Smooth muscle cell (in vitro differentiated cells): ENCODE data around the gene TMEM17. TPM values are rescaled to one million over a fixed set of nuclear protein-coding genes. Genes with fewer than 3 reads are reported as not detected.

Experiments
- DNase-seq: peaks from one replicate; lab custom pipeline; 2025; ENCODE audit not compliant: unreplicated experiment; lab: John Stamatoyannopoulos, UW
- H2AFZ ChIP-seq: fragments of 200-600 bp; sonication (generic); 2 replicates; pipeline ENCODE4 v1.6.0; 2016; ENCODE audit warnings: antibody characterized with exemption, low read depth, mild to moderate bottlenecking
- H3F3A ChIP-seq: fragments of 200-600 bp; sonication (generic); 2 replicates; pipeline ENCODE4 v1.6.0; 2017; ENCODE audit warnings: antibody characterized with exemption, low read depth
- H3K27ac ChIP-seq: fragments of 200-600 bp; sonication (generic); 2 replicates; pipeline ENCODE4 v1.5.1; 2016; ENCODE audit warnings: low read depth, mild to moderate bottlenecking
- H3K27me3 ChIP-seq: fragments of 200-600 bp; sonication (generic); 2 replicates; pipeline ENCODE4 v1.6.1; 2016; ENCODE audit warnings: low read depth, mild to moderate bottlenecking
- H3K36me3 ChIP-seq: fragments of 200-600 bp; sonication (generic); 2 replicates; pipeline ENCODE4 v1.5.1; 2016; ENCODE audit warnings: low read depth
- H3K4me1 ChIP-seq: fragments of 200-600 bp; sonication (generic); 2 replicates; pipeline ENCODE4 v1.5.1; 2016; ENCODE audit warnings: low read depth
- H3K4me2 ChIP-seq: fragments of 200-600 bp; sonication (generic); 2 replicates; pipeline ENCODE4 v1.6.0; 2016; ENCODE audit warnings: mild to moderate bottlenecking
- H3K4me3 ChIP-seq: fragments of 200-600 bp; sonication (generic); 2 replicates; pipeline ENCODE4 v1.5.1; 2016; ENCODE audit warnings: mild to moderate bottlenecking
- H3K79me2 ChIP-seq: fragments of 200-600 bp; sonication (generic); 2 replicates; pipeline ENCODE4 v1.6.0; 2016; ENCODE audit warnings: low read depth, mild to moderate bottlenecking
- H3K9ac ChIP-seq: fragments of 200-600 bp; sonication (generic); 2 replicates; pipeline ENCODE4 v1.6.0; 2016; ENCODE audit warnings: low read depth
- H3K9me3 ChIP-seq: fragments of 200-600 bp; sonication (generic); replicated peaks from 2 replicates; pipeline ENCODE4 v1.5.1; 2016; ENCODE audit warnings: low read depth
- H4K20me1 ChIP-seq: fragments of 200-600 bp; sonication (generic); 2 replicates; pipeline ENCODE4 v1.6.0; 2016; ENCODE audit warnings: low read depth
- WGBS: methylation state at CpG from one replicate; pipeline ENCODE4 v1.1.7; 2016; ENCODE audit warnings: low lambda C conversion rate; 5-methylcytosine and 5-hydroxymethylcytosine counted together
- polyA plus RNA-seq: library from polyadenylated mRNA; unstranded; fragments of >200 nt; fragmentation: Nextera tagmentation; extraction: Ambion mirVana; gene quantifications from 2 replicates; pipeline ENCODE4 v1.2.1, GENCODE V29; 2016
- total RNA-seq: library from RNA; depleted of rRNA; stranded (reverse); fragments of >200 nt; gene quantifications from 2 replicates; pipeline ENCODE4 v1.2.3, GENCODE V29; 2014
- TF ChIP-seq, protein P1 (sequence below): fragments of 200-600 bp; sonication (generic); IDR thresholded peaks from 2 replicates; pipeline ENCODE4 v1.5.1; 2017; ENCODE audit warnings: borderline replicate concordance, mild to moderate bottlenecking, antibody characterized with exemption; ENCODE audit not compliant: insufficient read depth, poor library complexity, severe bottlenecking

Gene TMEM17
- total and polyA plus RNA-seq, 2 experiments from 2014 or later: 3.6 to 4.0 TPM

GRCh38 chr2:62459672-62460071 lies 46.3 kb downstream of the TMEM17 start:
- no peaks in the 10 kb centered on the region for H3K9me3 ChIP-seq
- TF ChIP-seq, protein P1, sequence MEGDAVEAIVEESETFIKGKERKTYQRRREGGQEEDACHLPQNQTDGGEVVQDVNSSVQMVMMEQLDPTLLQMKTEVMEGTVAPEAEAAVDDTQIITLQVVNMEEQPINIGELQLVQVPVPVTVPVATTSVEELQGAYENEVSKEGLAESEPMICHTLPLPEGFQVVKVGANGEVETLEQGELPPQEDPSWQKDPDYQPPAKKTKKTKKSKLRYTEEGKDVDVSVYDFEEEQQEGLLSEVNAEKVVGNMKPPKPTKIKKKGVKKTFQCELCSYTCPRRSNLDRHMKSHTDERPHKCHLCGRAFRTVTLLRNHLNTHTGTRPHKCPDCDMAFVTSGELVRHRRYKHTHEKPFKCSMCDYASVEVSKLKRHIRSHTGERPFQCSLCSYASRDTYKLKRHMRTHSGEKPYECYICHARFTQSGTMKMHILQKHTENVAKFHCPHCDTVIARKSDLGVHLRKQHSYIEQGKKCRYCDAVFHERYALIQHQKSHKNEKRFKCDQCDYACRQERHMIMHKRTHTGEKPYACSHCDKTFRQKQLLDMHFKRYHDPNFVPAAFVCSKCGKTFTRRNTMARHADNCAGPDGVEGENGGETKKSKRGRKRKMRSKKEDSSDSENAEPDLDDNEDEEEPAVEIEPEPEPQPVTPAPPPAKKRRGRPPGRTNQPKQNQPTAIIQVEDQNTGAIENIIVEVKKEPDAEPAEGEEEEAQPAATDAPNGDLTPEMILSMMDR: no peak
- 94% methylated on average over 2 of the region's 2 CpGs for WGBS

DNA sequence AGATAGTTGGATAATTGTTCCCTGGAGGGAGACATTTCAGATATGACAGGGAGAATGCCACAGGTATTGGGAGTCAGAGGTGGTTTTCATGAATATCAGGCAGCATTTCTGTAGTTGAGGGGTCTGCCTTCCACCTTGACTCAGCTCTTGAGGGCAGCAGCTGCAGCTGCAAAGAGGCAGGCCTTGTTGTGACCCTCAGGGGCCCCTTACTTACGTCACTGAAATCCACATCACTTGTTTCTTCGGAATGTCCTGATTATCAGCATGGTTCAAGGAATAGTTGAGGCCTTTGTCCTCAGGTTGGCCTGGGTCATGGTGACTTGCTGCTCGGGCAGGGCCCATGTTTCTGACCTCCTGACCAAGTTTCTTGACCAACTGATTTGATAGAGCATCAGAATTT lies 46.9 kb downstream of the TMEM17 start:
- Histone ChIP-seq H4K20me1 (no peaks in the 10 kb centered on the region), H3K79me2 (no peaks in the 10 kb centered on the region), H3K27ac (no peak overlapping the region), H3K4me3 (no peak overlapping the region), H3K36me3 (no peaks in the 10 kb centered on the region), H3K4me1 (peaks cover 8% of the 10 kb centered on the region), H3K27me3 (no peaks in the 10 kb centered on the region), H3K4me2 (no peak overlapping the region), H3K9ac (no peak overlapping the region), H3F3A (no peaks in the 10 kb centered on the region), H2AFZ (no peak overlapping the region), H3K9me3 (no peaks in the 10 kb centered on the region)
- TF ChIP-seq, protein P1: no peak
- no peak for DNase-seq
- 85% methylated on average over 3 of the region's 3 CpGs for WGBS

More at GRCh38 chr2:62459672-62460071, 46.3 kb downstream of the TMEM17 start:
- Histone ChIP-seq H3K4me2 (no peak overlapping the region), H3K4me1 (peaks cover 10% of the 10 kb centered on the region), H3K27me3 (no peaks in the 10 kb centered on the region), H3K9ac (no peak overlapping the region), H3F3A (no peaks in the 10 kb centered on the region), H2AFZ (no peak overlapping the region), H3K79me2 (no peaks in the 10 kb centered on the region), H4K20me1 (no peaks in the 10 kb centered on the region), H3K4me3 (no peak overlapping the region), H3K27ac (no peak overlapping the region), H3K36me3 (no peaks in the 10 kb centered on the region)
- DNase-seq: no peak

- H3K27me3 ChIP-seq: no peaks in the 10 kb centered on the region
- H4K20me1 ChIP-seq: no peaks in the 10 kb centered on the region
- 94% methylated on average over 6 of the region's 6 CpGs for WGBS
- H3K4me2 ChIP-seq: no peak overlapping the region
- H2AFZ ChIP-seq: no peak overlapping the region
- H3K4me3 ChIP-seq: no peak overlapping the region
- no peaks in the 10 kb centered on the region for H3K79me2 ChIP-seq
- TF ChIP-seq, protein P1: no peak
- H3K36me3 ChIP-seq: no peaks in the 10 kb centered on the region
- H3K27ac ChIP-seq: no peak overlapping the region
- H3K9ac ChIP-seq: no peak overlapping the region
- DNase-seq: no peak
- H3K4me1 ChIP-seq: peaks cover 6% of the 10 kb centered on the region
- no peaks in the 10 kb centered on the region for H3K9me3 ChIP-seq
- no peaks in the 10 kb centered on the region for H3F3A ChIP-seq
Observed at GRCh38 chr2:62458671-62459081, 47.3 kb downstream of the TMEM17 start.

- H3K27ac ChIP-seq: no peak overlapping the region
- no peaks in the 10 kb centered on the region for H3K9me3 ChIP-seq
- H3F3A ChIP-seq: no peaks in the 10 kb centered on the region
- H3K79me2 ChIP-seq: no peaks in the 10 kb centered on the region
- H3K4me2 ChIP-seq: no peak overlapping the region
- H3K27me3 ChIP-seq: no peaks in the 10 kb centered on the region
- no peak overlapping the region for H3K4me3 ChIP-seq
- H3K4me1 ChIP-seq: peaks cover 6% of the 10 kb centered on the region
- 82% methylated on average over 11 of the region's 11 CpGs for WGBS
- TF ChIP-seq, protein P1: no peak
- H3K9ac ChIP-seq: no peak overlapping the region
- H3K36me3 ChIP-seq: no peaks in the 10 kb centered on the region
- no peak for DNase-seq
- no peaks in the 10 kb centered on the region for H4K20me1 ChIP-seq
- no peak overlapping the region for H2AFZ ChIP-seq
Observed at GRCh38 chr2:62458206-62458641, 47.8 kb downstream of the TMEM17 start.
